SIG-M5 (cell line): Measurements from ENCODE around the gene SNX32.

Experiments
- DNase-seq: peaks from one replicate; lab custom pipeline; 2025; lab: John Stamatoyannopoulos, UW

SNX32 gene

GRCh38 chr11:65833297-65834030, at the start of gene SNX32:
SNX32 (plus strand) TSS chr11:65833963; CDS start chr11:65834066, 103 bp downstream.
- DNase-seq = no peak

- DNase-seq = no peak
These were observed 48.3 kb upstream of the SNX32 start for GRCh38 chr11:65785319-65786007.

GRCh38 chr11:65786008-65786785, 47.6 kb upstream of the SNX32 start:
- DNase-seq = no peak

GRCh38 chr11:65786786-65787636, 46.8 kb upstream of the SNX32 start, which contains the start of gene OVOL1:
OVOL1 (plus strand) TSS chr11:65787063; CDS start chr11:65787374, 311 bp downstream.
- DNase-seq = no peak

DNA sequence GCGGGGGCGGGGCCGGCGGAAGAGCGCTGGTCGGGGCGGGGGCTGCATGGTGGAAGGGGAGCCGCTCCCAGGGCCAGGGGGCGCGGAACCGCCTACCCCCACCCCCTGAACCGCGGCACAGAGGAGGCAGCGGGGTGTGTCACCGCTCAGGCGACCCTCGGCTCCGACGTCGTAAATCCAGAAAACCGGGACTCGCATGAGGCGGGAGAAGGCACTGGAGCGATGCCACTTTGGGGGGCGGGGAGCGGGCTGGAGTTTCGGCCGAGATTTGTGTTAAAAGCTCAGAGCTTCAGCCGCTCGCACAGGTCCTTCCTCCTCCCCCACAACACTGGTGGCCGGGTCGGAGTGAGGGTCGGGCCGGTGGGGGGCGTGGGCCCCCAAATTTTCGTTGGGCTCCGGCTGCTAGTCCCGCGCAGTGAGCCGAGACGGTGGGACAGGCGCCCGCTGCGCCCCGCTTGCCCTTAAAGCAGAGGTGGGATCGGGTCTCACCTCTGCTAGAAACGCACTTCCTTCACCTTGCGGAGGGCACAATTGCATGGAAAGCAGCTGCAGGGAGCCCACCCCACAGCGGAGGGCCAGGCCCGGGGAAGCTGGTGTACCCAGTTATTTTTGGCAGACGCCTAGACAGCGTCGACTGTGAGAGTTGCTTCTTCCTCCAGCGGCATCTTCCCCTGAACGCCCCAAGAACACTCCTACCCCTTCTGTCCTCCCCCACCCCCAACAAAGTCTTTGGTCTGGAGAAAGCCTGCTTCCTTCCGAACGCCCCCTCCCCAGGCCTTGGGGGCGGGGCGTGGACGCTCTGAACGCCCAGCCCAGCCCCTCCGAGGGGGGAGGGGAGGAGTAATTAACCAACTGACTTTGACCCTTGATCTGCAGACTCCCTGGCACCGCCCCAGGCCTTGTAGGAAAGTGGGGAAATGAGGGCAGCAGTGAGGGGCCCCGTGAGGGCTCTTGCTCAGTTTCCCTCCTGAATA, 45.8 kb upstream of the SNX32 start:
- DNase-seq = no peak

DNA sequence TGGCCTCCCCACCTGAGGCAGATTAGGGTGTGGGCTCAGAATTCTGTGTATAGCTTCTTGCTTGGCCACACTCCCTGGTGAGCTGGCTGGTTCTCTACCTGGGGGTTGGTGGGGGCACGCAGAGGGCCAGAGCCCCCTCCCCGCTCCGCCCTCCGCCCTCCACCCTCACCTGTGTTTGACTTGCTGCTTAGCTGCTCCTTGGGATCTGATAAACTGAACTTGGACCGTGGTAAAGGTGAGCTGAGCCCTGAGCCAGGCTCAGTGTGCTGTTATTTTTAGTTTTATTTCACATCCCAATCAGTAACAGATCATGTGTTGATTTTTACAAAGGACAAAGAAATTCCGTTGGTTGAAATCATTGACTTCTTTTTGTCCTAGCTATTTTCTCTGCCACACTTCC, 44.9 kb upstream of the SNX32 start:
- DNase-seq = no peak

GRCh38 chr11:65789230-65790103, 44.3 kb upstream of the SNX32 start:
- no peak for DNase-seq

GRCh38 chr11:65790104-65790901, 43.5 kb upstream of the SNX32 start:
- DNase-seq = no peak

- no peak for DNase-seq
These were observed 42.7 kb upstream of the SNX32 start for GRCh38 chr11:65790902-65791650.

DNA sequence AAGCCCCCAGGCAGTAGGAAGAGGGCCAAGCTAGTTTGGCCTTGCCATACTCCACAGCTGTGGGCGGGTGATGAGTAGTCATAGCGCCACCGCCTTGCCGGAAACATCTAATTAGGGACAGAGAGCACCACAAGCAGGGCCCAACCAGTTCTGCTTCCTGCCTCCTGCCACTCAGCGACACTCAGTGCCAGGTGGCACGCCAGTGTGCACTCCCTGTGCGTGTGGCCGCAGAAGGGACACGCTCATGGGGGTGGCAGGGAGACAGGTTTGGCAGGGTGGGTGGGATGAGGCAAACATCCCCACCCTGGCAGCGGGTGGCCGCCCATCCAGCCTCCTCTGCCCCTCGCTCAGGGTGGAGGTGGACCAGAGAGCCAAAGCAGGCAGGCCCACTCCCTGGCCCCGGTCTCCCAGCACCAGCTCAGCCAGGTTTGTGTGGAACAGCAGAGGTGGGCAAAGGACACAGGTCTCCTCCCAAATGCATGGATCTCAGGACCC, 42.0 kb upstream of the SNX32 start:
- no peak for DNase-seq

DNA sequence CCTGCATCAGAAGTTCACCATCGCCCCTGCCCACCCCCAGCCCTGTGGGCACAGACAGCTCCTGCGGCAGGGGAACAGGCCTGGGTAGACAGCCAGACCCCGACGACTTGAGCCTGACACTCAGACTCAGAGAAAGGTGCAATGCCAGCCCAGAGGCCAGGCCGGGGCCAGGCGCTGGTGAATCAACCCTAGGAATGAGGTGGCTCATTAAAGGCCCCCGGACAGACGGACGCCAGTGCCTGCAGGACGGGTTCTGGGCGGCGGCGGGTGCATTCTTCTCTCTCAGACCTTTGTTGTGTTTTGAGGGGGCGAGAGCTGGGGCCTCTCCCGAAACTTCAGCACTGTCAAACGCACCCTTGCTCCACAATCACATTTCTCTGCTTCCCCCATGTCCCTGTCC, 41.3 kb upstream of the SNX32 start:
- no peak for DNase-seq

DNA sequence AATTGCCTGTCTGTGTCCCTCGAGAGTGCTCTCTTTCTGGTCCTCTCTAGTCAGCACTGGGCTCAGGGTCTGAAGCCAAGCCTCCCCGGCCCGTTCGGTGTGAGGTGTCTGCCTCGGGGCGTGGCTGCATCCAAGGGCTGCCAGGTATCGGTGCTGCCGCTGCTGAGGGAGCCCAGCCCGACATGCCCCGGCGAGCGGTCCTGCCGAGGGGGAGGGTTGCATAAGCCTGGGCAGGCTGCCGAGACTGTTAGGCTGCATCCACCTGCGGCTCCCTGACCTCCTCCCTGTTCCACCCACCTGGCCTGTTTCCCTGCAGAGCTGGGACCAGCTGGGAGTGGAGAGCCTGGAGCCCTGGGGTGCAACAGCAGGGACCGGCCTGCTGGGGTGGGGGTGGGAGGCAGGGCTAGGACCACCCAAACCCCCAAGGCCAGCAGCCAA, 40.6 kb upstream of the SNX32 start:
- DNase-seq = no peak

DNA sequence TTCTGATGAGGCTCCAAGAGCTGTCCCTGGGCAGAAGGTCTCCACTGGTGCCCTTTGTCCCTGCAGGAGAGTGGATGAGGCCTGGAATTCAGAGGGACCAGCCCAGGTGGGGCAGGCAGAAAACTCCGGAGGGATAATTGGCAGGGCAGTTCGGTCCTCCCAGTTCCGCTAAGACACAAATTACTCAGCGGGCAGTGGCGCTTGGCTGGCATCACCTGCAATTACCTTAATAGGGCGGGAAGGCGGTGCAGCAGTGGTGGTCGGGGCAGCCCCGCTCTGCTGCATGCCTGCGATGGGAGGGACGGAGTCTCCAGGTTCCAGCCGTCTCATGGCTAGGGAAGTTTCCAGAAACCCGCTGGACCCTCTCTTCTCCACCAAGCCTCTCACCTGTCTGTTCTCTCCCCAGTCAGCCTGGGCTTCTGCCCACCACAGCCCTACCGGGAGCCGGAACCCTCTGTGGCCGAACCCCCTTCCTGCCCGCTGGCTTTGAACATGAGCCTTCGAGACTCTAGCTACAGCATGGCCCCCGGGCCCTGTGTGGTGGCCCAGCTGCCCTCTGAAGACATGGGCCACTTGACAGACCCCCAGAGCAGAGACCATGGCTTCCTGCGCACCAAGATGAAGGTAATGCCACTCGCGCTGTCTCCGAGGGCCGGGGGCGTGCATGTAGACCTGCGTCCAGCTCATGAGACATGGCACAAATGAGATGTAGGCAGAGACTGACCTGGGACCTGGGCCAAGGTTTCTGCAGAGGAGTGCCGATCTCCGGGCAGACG, 40.0 kb upstream of the SNX32 start:
- no peak for DNase-seq

- no peak for DNase-seq
These were observed 38.9 kb upstream of the SNX32 start for GRCh38 chr11:65794570-65795510.

GRCh38 chr11:65796726-65797601, 36.8 kb upstream of the SNX32 start:
- DNase-seq = no peak
